K562 (cell line): ENCODE data around the gene MBOAT7. TPM values are rescaled to one million over a fixed set of nuclear protein-coding genes. Genes with fewer than 3 reads are reported as not detected.
A peak's percentile ranks its signal among the peaks of the same experiment; 100 is the strongest.

ENCODE experiments used
- CBX3 ChIP-seq, 2 experiments: IDR thresholded peaks; 1 replicate in 1 of 2; 2 replicates in 1 of 2; pipeline ENCODE4 v1.6.1; 2012; ENCODE audit warnings: inconsistent platforms in 2 of 2, low read length in 2 of 2, borderline replicate concordance in 1 of 2, control low read depth in 1 of 2
- CEBPG ChIP-seq, 3 experiments: fragments of 200-800 bp in 1 of 3; sonication (Bioruptor generic) in 1 of 3; sonication (generic) in 1 of 3; formaldehyde crosslinking in 1 of 3; IDR thresholded peaks in 2 of 3; conservative IDR thresholded peaks in 1 of 3; 2 replicates each; pipeline versions ENCODE4 v1.6.1 to v1.8.0; 2016 to 2022; ENCODE audit warnings: missing compliant biosample characterization in 2 of 3, missing genetic modification characterization in 2 of 3, mild to moderate bottlenecking in 1 of 3, missing genetic modification reagents in 1 of 3
- EGR1 ChIP-seq: fragments of 450-650 bp; conservative IDR thresholded peaks from 2 replicates; pipeline ENCODE4 v1.6.1; 2017; ENCODE audit warnings: mild to moderate bottlenecking
- FUS ChIP-seq: fragments of 200-400 bp; formaldehyde crosslinking; optimal IDR thresholded peaks from 2 replicates; pipeline ENCODE3; 2017; ENCODE audit warnings: low read depth, low read length
- KLF16 ChIP-seq: IDR thresholded peaks from 2 replicates; pipeline ENCODE4 v1.6.1; 2016; ENCODE audit warnings: antibody characterized with exemption
- L3MBTL2 ChIP-seq: fragments of 450-650 bp; IDR thresholded peaks from 2 replicates; pipeline ENCODE4 v1.6.1; 2016; ENCODE audit warnings: mild to moderate bottlenecking, moderate library complexity
- MCM3 ChIP-seq: fragments of 450-650 bp; IDR thresholded peaks from 2 replicates; pipeline ENCODE4 v1.6.1; 2016
- NR3C1 ChIP-seq: sonication (generic); formaldehyde crosslinking; IDR thresholded peaks from 2 replicates; pipeline ENCODE4 v1.8.1; 2022; ENCODE audit warnings: missing genetic modification reagents
- POLR2H ChIP-seq: IDR thresholded peaks from 2 replicates; pipeline ENCODE4 v1.6.1; 2016; ENCODE audit warnings: missing genetic modification characterization, low read depth, mild to moderate bottlenecking, control low read depth, missing compliant biosample characterization, moderate library complexity
- PTRF ChIP-seq: fragments of 450-650 bp; IDR thresholded peaks from 2 replicates; pipeline ENCODE4 v1.6.1; 2016; ENCODE audit warnings: mild to moderate bottlenecking, missing genetic modification characterization, missing compliant biosample characterization
- TAF7 ChIP-seq: fragments of 450-650 bp; IDR thresholded peaks from 2 replicates; pipeline ENCODE4 v1.6.1; 2016; ENCODE audit warnings: missing genetic modification characterization, missing compliant biosample characterization
- XRCC5 ChIP-seq: fragments of 200-400 bp; formaldehyde crosslinking; IDR thresholded peaks from 2 replicates; pipeline ENCODE4 v1.6.1; 2017; ENCODE audit warnings: low read depth, mild to moderate bottlenecking, low read length
- polyA plus RNA-seq, 8 experiments: library from polyadenylated mRNA; depleted of rRNA in 4 of 8; stranded (reverse) in 5 of 8; unstranded in 3 of 8; fragments of >200 nt; fragmentation: Nextera tagmentation in 2 of 8; fragmentation: Illumina TruSeq in 1 of 8; extraction: Ambion mirVana in 2 of 8; extraction: Trizol in 1 of 8; gene quantifications; 2 replicates each; pipeline versions ENCODE4 v1.2.1 to v1.2.3, GENCODE V29; 2011 to 2014; ENCODE audit warnings: inconsistent platforms in 1 of 8, missing spikeins in 1 of 8
- total RNA-seq, 7 experiments: library from RNA; depleted of rRNA in 6 of 7; stranded (reverse); fragments of >200 nt in 6 of 7; fragmentation: Illumina TruSeq in 2 of 7; extraction: Trizol in 2 of 7; gene quantifications; 2 replicates each; pipeline versions ENCODE4 v1.2.1 to v1.2.3, GENCODE V29; 2011 to 2021; ENCODE audit warnings: low replicate concordance in 1 of 7
- TF ChIP-seq, protein P1 (sequence below): fragments of 450-650 bp; IDR thresholded peaks from 2 replicates; pipeline ENCODE4 v1.6.1; 2016; ENCODE audit warnings: low read depth
- TF ChIP-seq, protein P2 (sequence below): IDR thresholded peaks from 2 replicates; pipeline ENCODE4 v1.6.1; 2011; ENCODE audit warnings: borderline replicate concordance, low read depth, mild to moderate bottlenecking, moderate library complexity, low read length; ENCODE audit not compliant: insufficient read depth, poor library complexity, severe bottlenecking
- TF ChIP-seq, protein P3 (sequence below): fragments of 250-450 bp; sonication (Bioruptor Pico); IDR thresholded peaks from 2 replicates; pipeline ENCODE4 v1.4.0; 2020; ENCODE audit warnings: mild to moderate bottlenecking, moderate library complexity

The MBOAT7 gene
- total and polyA plus RNA-seq, 9 of the 15 experiments (the other 6 are each of a cell fraction or from before 2014, with no cell fraction given) = 1.4 to 153 (median 56.1) TPM

DNA sequence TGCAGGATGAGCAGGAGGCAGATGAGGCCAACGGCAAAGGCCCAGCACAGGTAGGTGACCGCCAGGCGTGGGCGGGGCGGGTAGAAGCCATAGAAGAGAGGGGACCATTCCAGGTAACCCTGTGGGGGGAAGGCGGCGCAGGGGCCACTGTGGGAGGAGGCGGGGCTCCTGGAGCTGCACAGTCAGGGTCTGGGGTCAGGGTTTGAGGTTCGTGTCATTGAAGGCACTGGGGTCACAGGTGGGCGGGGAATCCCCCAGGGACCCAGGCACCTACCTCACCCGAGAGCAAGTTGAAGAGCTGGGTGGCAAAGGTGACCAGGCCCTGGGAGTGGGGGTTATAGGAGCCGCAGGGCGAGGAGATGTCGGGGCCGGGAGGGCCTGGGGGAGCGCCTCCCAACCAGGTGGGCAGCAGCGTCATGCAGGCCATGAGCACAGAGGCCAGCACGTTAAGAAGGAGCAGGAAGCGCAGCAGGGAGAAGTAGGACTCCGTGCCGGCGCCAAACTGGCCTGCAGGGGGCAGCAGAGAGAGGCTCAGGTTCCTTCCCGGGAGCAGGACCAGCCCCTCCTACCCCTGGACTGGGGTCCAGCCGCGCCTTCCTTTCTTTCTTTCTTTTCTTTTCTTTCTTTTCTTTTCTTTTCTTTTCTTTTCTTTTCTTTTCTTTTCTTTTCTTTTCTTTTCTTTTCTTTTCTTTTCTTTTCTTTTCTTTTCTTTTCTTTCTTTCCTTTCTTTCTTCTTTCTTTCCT, 21.0 kb downstream of the MBOAT7 start (continued):
- TF ChIP-seq POLR2H = no peak
- no peak for TF ChIP-seq FUS
- peak; percentile 56 for TF ChIP-seq EGR1
- no peak for TF ChIP-seq PTRF (tag)
- peak; percentile 39; the same call in 1 of the 2 replicates for TF ChIP-seq L3MBTL2
- peak in 1 of 2 experiments; percentile 23; a peak in 1 of 3 replicates for TF ChIP-seq CBX3 (IDR thresholded peaks at IDR 0.05; ENCODE audit: borderline replicate concordance in 1 of 2, low read length in 2 of 2)
- TF ChIP-seq, protein P1, sequence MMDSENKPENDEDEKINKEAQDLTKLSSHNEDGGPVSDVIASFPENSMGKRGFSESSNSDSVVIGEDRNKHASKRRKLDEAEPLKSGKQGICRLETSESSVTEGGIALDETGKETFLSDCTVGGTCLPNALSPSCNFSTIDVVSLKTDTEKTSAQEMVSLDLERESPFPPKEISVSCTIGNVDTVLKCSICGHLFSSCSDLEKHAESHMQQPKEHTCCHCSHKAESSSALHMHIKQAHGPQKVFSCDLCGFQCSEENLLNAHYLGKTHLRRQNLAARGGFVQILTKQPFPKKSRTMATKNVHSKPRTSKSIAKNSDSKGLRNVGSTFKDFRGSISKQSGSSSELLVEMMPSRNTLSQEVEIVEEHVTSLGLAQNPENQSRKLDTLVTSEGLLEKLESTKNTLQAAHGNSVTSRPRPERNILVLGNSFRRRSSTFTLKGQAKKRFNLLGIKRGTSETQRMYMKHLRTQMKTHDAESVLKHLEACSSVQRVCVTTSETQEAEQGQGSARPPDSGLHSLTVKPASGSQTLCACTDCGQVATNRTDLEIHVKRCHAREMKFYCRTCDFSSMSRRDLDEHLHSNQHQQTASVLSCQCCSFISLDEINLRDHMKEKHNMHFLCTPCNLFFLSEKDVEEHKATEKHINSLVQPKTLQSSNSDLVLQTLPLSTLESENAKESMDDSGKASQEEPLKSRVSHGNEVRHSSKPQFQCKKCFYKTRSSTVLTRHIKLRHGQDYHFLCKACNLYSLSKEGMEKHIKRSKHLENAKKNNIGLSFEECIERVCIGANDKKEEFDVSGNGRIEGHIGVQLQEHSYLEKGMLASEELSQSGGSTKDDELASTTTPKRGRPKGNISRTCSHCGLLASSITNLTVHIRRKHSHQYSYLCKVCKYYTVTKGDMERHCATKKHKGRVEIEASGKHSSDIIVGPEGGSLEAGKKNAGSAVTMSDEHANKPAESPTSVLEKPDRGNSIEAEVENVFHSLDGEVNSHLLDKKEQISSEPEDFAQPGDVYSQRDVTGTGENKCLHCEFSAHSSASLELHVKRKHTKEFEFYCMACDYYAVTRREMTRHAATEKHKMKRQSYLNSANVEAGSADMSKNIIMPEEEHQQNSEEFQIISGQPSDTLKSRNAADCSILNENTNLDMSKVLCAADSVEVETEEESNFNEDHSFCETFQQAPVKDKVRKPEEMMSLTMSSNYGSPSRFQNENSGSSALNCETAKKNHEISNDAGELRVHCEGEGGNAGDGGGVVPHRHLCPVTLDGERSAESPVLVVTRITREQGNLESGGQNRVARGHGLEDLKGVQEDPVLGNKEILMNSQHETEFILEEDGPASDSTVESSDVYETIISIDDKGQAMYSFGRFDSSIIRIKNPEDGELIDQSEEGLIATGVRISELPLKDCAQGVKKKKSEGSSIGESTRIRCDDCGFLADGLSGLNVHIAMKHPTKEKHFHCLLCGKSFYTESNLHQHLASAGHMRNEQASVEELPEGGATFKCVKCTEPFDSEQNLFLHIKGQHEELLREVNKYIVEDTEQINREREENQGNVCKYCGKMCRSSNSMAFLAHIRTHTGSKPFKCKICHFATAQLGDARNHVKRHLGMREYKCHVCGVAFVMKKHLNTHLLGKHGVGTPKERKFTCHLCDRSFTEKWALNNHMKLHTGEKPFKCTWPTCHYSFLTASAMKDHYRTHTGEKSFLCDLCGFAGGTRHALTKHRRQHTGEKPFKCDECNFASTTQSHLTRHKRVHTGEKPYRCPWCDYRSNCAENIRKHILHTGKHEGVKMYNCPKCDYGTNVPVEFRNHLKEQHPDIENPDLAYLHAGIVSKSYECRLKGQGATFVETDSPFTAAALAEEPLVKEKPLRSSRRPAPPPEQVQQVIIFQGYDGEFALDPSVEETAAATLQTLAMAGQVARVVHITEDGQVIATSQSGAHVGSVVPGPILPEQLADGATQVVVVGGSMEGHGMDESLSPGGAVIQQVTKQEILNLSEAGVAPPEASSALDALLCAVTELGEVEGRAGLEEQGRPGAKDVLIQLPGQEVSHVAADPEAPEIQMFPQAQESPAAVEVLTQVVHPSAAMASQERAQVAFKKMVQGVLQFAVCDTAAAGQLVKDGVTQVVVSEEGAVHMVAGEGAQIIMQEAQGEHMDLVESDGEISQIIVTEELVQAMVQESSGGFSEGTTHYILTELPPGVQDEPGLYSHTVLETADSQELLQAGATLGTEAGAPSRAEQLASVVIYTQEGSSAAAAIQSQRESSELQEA = no peak
- TF ChIP-seq NR3C1 = no peak
- TF ChIP-seq TAF7 (tag) = no peak
- TF ChIP-seq, protein P2, sequence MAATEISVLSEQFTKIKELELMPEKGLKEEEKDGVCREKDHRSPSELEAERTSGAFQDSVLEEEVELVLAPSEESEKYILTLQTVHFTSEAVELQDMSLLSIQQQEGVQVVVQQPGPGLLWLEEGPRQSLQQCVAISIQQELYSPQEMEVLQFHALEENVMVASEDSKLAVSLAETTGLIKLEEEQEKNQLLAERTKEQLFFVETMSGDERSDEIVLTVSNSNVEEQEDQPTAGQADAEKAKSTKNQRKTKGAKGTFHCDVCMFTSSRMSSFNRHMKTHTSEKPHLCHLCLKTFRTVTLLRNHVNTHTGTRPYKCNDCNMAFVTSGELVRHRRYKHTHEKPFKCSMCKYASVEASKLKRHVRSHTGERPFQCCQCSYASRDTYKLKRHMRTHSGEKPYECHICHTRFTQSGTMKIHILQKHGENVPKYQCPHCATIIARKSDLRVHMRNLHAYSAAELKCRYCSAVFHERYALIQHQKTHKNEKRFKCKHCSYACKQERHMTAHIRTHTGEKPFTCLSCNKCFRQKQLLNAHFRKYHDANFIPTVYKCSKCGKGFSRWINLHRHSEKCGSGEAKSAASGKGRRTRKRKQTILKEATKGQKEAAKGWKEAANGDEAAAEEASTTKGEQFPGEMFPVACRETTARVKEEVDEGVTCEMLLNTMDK = peak; percentile 50
- TF ChIP-seq, protein P3, sequence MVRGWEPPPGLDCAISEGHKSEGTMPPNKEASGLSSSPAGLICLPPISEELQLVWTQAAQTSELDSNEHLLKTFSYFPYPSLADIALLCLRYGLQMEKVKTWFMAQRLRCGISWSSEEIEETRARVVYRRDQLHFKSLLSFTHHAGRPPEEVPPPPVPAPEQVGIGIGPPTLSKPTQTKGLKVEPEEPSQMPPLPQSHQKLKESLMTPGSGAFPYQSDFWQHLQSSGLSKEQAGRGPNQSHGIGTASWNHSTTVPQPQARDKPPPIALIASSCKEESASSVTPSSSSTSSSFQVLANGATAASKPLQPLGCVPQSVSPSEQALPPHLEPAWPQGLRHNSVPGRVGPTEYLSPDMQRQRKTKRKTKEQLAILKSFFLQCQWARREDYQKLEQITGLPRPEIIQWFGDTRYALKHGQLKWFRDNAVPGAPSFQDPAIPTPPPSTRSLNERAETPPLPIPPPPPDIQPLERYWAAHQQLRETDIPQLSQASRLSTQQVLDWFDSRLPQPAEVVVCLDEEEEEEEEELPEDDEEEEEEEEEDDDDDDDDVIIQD (CRISPR knock-in tag) = no peak
- no peak for TF ChIP-seq CEBPG (CRISPR knock-in tag; IDR thresholded peaks at IDR 0.05)
- no peak for TF ChIP-seq CEBPG (tag; conservative IDR thresholded peaks at IDR 0.05 in 1 of 2, IDR thresholded peaks at IDR 0.05 in 1 of 2)
- peak; percentile 83; the same call in 1 of the 2 replicates for TF ChIP-seq XRCC5
- no peak for TF ChIP-seq MCM3
- TF ChIP-seq KLF16 = peak; percentile 47
